Measurements from ENCODE around the gene JAML. TPM values are rescaled to one million over a fixed set of nuclear protein-coding genes. Genes with fewer than 3 reads are reported as not detected.
"Not testable (repeated sequence)": the region's sequence is repeated elsewhere in the genome, so short reads cannot be mapped to it uniquely, and the experiment has no call there.

The JAML gene
- polyA plus RNA-seq, 5 donors, result 4.5 to 8.4 (median 6.8) TPM

DNA sequence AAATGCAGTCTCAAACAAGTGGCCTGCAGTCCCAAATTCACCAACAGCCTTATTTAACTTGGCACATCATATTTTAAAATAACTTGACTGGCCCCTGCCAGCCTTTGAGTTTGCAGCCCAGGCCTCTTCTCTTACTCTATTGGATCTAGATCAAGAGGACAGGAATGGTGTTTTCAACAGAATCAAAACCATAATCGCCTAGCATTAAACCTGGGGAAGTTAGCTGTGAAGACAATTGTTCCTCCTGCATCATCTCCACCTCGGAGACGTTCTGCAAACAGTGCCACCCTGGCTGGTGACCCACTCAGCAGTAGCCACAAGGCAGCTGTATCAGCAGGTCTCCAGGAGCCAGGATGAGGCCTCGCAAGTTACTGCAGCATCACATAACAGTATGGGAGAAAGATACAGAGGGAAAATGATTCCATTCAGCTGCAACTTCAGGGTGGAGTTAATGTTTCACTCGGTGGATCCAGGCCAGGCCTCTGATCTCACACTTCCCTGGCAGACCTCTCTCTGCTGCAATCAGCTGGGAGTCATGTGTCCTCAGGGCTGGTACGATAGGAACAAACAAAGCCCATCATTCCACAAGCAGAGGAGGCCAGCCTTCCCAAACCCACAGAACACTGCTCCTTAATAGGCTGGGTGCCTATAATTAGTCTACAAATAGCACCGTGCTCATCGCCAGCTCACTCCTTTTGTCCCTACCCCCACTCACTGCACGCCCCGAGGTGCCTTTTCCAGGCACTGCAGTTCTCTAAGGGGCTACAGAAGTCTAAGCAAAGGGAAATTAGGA, 29.8 kb downstream of the JAML start:
- peak; percentile 70 to 79 for DNase-seq

- no peak for DNase-seq
Measured at GRCh38 chr11:118193910-118194566, 30.8 kb downstream of the JAML start.

GRCh38 chr11:118192817-118193216, 32.0 kb downstream of the JAML start:
- not testable (repeated sequence) for DNase-seq

GRCh38 chr11:118190942-118191506, 33.8 kb downstream of the JAML start:
- DNase-seq, result not testable (repeated sequence)

GRCh38 chr11:118186346-118187107, 38.3 kb downstream of the JAML start:
- DNase-seq, result no peak

- DNase-seq, result no peak
Measured at GRCh38 chr11:118184784-118185579, 39.8 kb downstream of the JAML start.

DNA sequence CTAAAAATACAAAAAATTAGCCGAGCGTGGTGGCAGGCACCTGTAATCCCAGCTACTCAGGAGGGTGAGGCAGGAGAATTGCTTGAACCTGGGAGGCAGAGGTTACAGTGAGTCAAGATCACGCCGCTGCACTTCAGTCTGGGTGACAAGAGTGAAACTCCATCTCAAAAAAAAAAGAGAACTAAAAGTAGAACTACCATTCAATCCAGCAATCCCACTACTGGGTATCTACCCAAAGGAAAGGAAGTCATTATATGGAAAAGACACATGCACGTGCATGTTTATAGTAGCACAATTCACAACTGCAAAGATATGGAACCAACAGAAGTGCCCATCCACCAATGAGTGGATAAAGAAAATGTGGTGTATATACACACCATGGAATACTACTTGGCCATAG, 41.1 kb downstream of the JAML start:
- DNase-seq, result not testable (repeated sequence)

DNA sequence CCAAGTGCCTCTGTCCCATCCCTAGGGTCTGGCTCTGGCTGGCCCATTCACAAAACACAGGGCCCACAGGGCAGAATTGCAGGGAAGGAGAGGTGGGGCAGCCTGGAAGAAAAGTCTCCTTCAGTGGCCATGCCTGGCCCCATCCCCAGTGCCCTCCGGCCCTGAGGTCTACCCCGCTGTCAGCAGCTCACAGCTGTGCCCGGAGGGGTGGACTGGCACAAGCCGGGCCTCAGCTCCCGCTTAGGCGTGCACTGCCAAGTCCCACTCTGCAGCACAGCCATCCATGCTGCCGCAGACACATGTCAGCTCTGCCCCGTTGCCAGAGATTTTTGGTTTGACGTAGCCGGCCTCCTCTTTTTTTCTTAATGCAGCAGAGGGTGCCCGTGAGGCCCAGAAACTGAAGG, 44.5 kb downstream of the JAML start:
- peak; percentile 73 for DNase-seq

GRCh38 chr11:118176778-118177134, 48.1 kb downstream of the JAML start:
- no peak for DNase-seq

GRCh38 chr11:118175993-118176777, 48.6 kb downstream of the JAML start, which contains the start of gene SCN2B:
Gene SCN2B (minus strand): TSS chr11:118176639. CDS start chr11:118176431, 208 bp downstream.
- no peak for DNase-seq

- DNase-seq, result no peak
Measured at GRCh38 chr11:118175031-118175992, 49.5 kb downstream of the JAML start.

- no peak for DNase-seq
Measured at GRCh38 chr11:118174006-118174567, 50.7 kb downstream of the JAML start.

GRCh38 chr11:118172356-118172755, 52.5 kb downstream of the JAML start:
- DNase-seq, result no peak

GRCh38 chr11:118171269-118172062, 53.3 kb downstream of the JAML start:
- DNase-seq, result peak; percentile 53 to 73

DNA sequence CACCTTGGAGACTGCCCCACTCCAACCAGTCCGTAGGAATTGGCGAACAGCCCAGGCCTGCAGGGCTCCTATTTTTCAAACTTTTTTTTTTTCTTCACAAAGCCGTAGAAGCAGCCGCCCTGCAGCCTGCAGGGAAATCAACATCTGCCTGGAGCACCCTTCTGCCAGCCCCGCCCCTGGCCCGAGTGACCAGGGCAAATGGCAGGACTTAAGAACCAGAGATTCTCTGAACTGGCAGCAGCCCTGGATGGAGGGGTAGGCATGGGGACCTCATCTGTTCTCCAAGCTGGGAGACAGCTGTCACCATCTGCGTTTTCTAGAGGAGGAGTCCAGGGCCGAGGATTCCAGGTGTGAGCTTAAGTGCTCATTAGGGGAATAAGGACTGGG, 53.9 kb downstream of the JAML start:
- DNase-seq, result no peak

GRCh38 chr11:118170231-118170630, 54.6 kb downstream of the JAML start:
- no peak for DNase-seq

DNA sequence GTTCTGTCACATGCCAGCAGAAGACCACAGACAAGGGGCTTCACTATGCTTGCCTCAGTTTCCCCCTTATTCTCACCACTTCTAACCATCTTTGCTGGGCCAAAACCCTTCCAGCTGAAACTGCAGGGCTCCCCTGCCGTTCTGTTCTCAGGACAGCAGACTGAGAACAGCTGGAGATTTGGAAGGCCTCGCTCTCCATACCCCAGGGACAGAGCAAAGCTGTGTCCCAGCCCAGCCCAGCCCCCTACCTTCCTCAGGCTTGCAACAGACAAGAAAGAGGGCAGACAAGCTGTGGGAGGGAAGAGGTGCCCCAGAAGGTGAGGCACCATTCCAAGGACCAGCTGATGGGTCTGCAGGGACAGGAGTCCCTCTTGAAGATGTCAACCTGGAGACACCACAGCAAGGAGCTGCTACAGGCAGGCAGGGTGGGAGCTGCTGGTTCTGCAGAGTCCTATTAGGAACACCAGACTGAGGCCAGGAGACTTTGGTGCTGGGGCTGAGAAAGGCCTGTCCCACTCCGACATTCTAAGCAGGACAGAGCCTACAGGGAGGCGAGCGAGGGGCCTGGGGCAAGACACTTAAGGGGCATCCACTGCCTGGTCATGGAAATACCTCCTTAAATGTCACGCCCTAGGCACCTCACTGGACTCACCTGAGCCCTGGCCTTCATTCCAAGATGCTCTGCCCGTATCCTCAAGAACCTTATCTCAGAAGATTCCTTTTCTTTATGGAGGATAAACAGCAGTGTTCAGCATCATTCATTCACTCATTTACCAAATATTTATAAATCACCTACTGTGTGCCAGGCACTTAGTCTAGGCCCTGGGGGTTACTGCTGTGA, 55.3 kb downstream of the JAML start:
- no peak for DNase-seq
